Measurements from ENCODE around the gene PLEKHN1.

DNA sequence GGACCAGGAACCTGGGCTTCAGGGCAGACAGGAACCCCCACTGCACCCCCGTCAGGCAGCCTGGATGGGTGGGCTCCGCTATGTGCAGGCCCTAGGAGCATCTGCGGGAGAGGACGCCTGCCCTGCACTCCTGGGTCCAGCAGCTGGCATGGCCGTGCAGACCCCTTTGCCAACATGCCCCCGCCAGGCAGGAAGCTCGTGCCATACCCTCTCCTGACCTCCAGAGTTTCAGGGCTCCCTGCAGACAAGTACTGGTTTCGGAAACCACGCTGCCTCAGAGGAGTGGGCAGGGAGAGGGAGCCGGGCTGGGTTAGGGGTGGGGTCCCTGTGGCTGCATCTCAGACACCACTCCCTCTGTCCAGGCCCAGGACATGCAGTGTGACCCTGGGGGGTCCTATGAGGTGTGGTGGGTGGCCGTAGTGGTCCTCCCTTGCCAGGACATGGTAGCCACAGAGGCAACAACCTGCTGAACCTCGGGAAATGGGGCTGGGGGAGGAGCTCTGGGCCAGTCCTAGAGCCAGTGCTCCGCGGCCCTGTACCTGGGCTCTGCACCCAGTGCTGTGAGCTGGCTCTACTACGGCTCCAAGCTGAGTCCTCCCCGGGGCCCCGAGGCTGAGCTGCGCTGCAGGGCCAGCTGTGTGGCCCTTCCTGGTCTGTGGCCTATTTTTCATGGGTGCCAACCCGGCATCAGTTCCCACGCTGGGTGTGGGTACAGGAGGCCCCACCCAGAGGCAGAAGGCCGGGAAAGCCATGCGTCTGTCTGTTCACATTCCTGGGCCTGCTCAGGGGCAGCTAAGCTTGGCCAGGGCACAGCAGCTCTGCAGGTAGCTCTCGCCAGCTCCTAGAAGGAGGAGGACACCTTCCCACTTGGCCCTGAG is 1.4 kb downstream of the PLEKHN1 start:
- TF ChIP-seq, protein P1, sequence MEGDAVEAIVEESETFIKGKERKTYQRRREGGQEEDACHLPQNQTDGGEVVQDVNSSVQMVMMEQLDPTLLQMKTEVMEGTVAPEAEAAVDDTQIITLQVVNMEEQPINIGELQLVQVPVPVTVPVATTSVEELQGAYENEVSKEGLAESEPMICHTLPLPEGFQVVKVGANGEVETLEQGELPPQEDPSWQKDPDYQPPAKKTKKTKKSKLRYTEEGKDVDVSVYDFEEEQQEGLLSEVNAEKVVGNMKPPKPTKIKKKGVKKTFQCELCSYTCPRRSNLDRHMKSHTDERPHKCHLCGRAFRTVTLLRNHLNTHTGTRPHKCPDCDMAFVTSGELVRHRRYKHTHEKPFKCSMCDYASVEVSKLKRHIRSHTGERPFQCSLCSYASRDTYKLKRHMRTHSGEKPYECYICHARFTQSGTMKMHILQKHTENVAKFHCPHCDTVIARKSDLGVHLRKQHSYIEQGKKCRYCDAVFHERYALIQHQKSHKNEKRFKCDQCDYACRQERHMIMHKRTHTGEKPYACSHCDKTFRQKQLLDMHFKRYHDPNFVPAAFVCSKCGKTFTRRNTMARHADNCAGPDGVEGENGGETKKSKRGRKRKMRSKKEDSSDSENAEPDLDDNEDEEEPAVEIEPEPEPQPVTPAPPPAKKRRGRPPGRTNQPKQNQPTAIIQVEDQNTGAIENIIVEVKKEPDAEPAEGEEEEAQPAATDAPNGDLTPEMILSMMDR (IDR thresholded peaks at IDR 0.05; ENCODE audit: low read depth, low read length) = no peak
- TF ChIP-seq POLR2A (IDR thresholded peaks at IDR 0.05; ENCODE audit: extremely low read depth, insufficient read length) = no peak
